HEK293 (cell line): ENCODE results near the gene PTPRG.

Experiments
- BCL11B ChIP-seq: fragments of 450-650 bp; formaldehyde crosslinking; IDR thresholded peaks from 2 replicates; pipeline ENCODE4 v1.5.1; 2016; ENCODE audit warnings: low read depth, missing biosample characterization, missing genetic modification characterization
- KLF9 ChIP-seq: fragments of 450-650 bp; formaldehyde crosslinking; IDR thresholded peaks from 2 replicates; pipeline ENCODE4 v1.5.1; 2016; ENCODE audit warnings: missing biosample characterization, missing genetic modification characterization, low read depth
- TCF7L2 ChIP-seq: IDR thresholded peaks from 2 replicates; pipeline ENCODE4 v1.6.1; 2011; ENCODE audit warnings: low read depth, mild to moderate bottlenecking, inconsistent platforms, low read length, moderate library complexity, borderline replicate concordance
- ZBTB48 ChIP-seq: fragments of 450-650 bp; formaldehyde crosslinking; IDR thresholded peaks from 2 replicates; pipeline ENCODE4 v1.5.1; 2016; ENCODE audit warnings: missing biosample characterization, missing genetic modification characterization
- ZBTB7A ChIP-seq: fragments of 450-650 bp; formaldehyde crosslinking; IDR thresholded peaks from 2 replicates; pipeline ENCODE4 v1.5.1; 2016; ENCODE audit warnings: low read depth, missing biosample characterization, missing genetic modification characterization
- ZNF16 ChIP-seq: fragments of 450-650 bp; formaldehyde crosslinking; IDR thresholded peaks from 2 replicates; pipeline ENCODE4 v1.5.1; 2016; ENCODE audit warnings: low read depth, missing biosample characterization, missing genetic modification characterization
- ZNF175 ChIP-seq: fragments of 450-650 bp; formaldehyde crosslinking; IDR thresholded peaks from 2 replicates; pipeline ENCODE4 v1.5.1; 2016; ENCODE audit warnings: missing biosample characterization, missing genetic modification characterization
- ZNF19 ChIP-seq: fragments of 450-650 bp; formaldehyde crosslinking; IDR thresholded peaks from 2 replicates; pipeline ENCODE4; 2016; ENCODE audit warnings: missing biosample characterization, missing genetic modification characterization, low read depth
- ZNF221 ChIP-seq: fragments of 450-650 bp; formaldehyde crosslinking; IDR thresholded peaks from 2 replicates; pipeline ENCODE4 v1.5.1; 2017; ENCODE audit warnings: missing biosample characterization, missing genetic modification characterization, borderline replicate concordance
- ZNF24 ChIP-seq: fragments of 450-650 bp; formaldehyde crosslinking; IDR thresholded peaks from 2 replicates; pipeline ENCODE4 v1.5.1; 2016; ENCODE audit warnings: missing biosample characterization, missing genetic modification characterization
- ZNF391 ChIP-seq: fragments of 450-650 bp; formaldehyde crosslinking; IDR thresholded peaks from 2 replicates; pipeline ENCODE4 v1.5.1; 2016; ENCODE audit warnings: low read depth, missing biosample characterization, missing genetic modification characterization, borderline replicate concordance
- ZNF404 ChIP-seq: fragments of 450-650 bp; formaldehyde crosslinking; IDR thresholded peaks from 2 replicates; pipeline ENCODE4 v1.5.1; 2017; ENCODE audit warnings: missing biosample characterization, missing genetic modification characterization
- ZNF423 ChIP-seq: fragments of 450-650 bp; formaldehyde crosslinking; IDR thresholded peaks from 2 replicates; pipeline ENCODE4 v1.5.1; 2016; ENCODE audit warnings: missing biosample characterization, missing genetic modification characterization
- ZNF433 ChIP-seq: fragments of 450-650 bp; formaldehyde crosslinking; IDR thresholded peaks from 2 replicates; pipeline ENCODE4 v1.5.1; 2016; ENCODE audit warnings: missing biosample characterization, missing genetic modification characterization, low read depth
- ZNF473 ChIP-seq: fragments of 450-650 bp; formaldehyde crosslinking; IDR thresholded peaks from 2 replicates; pipeline ENCODE4 v1.5.1; 2017; ENCODE audit warnings: missing biosample characterization, missing genetic modification characterization
- ZNF48 ChIP-seq: fragments of 450-650 bp; formaldehyde crosslinking; IDR thresholded peaks from 2 replicates; pipeline ENCODE4 v1.5.1; 2016; ENCODE audit warnings: missing biosample characterization, missing genetic modification characterization
- ZNF529 ChIP-seq: fragments of 450-650 bp; formaldehyde crosslinking; IDR thresholded peaks from 2 replicates; pipeline ENCODE4 v1.5.1; 2017; ENCODE audit warnings: missing genetic modification characterization, missing biosample characterization; ENCODE audit not compliant: insufficient replicate concordance
- ZNF585B ChIP-seq: fragments of 450-650 bp; formaldehyde crosslinking; IDR thresholded peaks from 2 replicates; pipeline ENCODE4 v1.5.1; 2016; ENCODE audit warnings: missing biosample characterization, missing genetic modification characterization
- ZNF596 ChIP-seq: fragments of 450-650 bp; IDR thresholded peaks from 2 replicates; pipeline ENCODE4 v1.5.0; 2018; ENCODE audit warnings: missing biosample characterization, mild to moderate bottlenecking, missing genetic modification characterization, moderate library complexity
- ZNF830 ChIP-seq: fragments of 450-650 bp; IDR thresholded peaks from 2 replicates; pipeline ENCODE4 v1.5.0; 2018; ENCODE audit warnings: missing biosample characterization, missing genetic modification characterization, low read depth, mild to moderate bottlenecking, moderate library complexity
- TF ChIP-seq, protein P1 (sequence below): fragments of 450-650 bp; formaldehyde crosslinking; IDR thresholded peaks from 2 replicates; pipeline ENCODE4 v1.5.1; 2016; ENCODE audit warnings: missing biosample characterization, missing genetic modification characterization
- TF ChIP-seq, protein P2 (sequence below): fragments of 450-650 bp; formaldehyde crosslinking; IDR thresholded peaks from 2 replicates; pipeline ENCODE4 v1.5.1; 2016; ENCODE audit warnings: missing biosample characterization, missing genetic modification characterization, low read depth
- TF ChIP-seq, protein P3 (sequence below): fragments of 450-650 bp; formaldehyde crosslinking; IDR thresholded peaks from 2 replicates; pipeline ENCODE4; 2016; ENCODE audit warnings: missing biosample characterization, missing genetic modification characterization
- TF ChIP-seq, protein P4 (sequence below): fragments of 450-650 bp; formaldehyde crosslinking; IDR thresholded peaks from 2 replicates; pipeline ENCODE4 v1.5.1; 2016; ENCODE audit warnings: missing biosample characterization, missing genetic modification characterization
- TF ChIP-seq, protein P5 (sequence below): fragments of 450-650 bp; formaldehyde crosslinking; IDR thresholded peaks from 2 replicates; pipeline ENCODE4 v1.5.1; 2016; ENCODE audit warnings: missing biosample characterization, missing genetic modification characterization
- TF ChIP-seq, protein P6 (sequence below): fragments of 450-650 bp; IDR thresholded peaks from 2 replicates; pipeline ENCODE4 v1.5.1; 2018; ENCODE audit warnings: missing biosample characterization, mild to moderate bottlenecking, missing genetic modification characterization

Gene PTPRG

DNA sequence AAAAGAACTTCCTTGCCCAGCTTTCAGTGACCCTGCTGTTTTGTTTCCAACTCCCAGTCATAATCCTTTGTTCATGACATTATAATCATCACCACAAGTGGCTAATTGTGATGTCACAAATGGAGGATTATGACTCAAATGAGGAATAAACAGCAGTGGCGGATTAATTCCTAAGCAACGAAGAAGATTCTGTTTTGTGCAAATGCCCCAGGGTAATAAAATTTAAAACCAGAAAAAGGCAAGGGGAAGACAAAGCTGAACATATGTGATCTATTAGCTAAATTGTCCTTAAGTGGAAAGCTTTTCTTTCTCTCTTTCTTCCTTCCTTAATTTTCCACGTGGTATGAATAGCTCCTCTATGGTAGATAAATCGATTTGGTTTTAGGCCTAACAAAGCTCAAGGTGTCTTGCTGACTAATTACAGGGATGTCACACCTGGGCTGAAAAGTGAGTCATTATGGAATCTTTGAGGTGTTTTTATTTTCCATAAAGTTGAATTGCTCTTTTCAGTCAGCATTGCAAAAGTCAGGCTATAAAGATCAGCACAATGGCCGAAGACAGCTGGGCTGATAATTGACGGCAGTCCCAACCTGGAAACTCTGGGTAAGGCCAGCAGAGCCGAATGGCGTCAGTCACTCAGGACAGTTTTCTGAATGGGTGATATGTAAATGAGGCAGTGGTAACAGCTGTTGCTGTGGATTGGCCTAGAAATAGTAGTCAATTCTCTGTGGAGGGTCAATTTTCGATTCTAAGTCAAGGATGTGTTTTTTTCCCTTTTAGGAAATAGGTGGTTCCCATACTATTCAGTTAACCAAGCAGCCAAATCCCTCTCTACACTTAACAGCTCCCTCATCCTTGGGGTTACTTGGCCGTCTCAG is 121.5 kb downstream of the PTPRG start (continued):
- TF ChIP-seq ZNF585B (tag by site-specific recombination) (no peak), ZNF404 (no peak), ZNF175 (tag by site-specific recombination) (no peak), ZBTB7A (tag by site-specific recombination) (no peak), ZNF473 (tag by site-specific recombination) (no peak), KLF9 (tag by site-specific recombination) (no peak), ZNF19 (tag by site-specific recombination) (no peak), ZNF221 (no peak), ZNF24 (tag by site-specific recombination) (0 out of 2 replicates have a peak, but pooled peaks have one; percentile 57), ZNF391 (tag by site-specific recombination) (no peak), ZNF423 (tag by site-specific recombination) (no peak), ZNF48 (no peak), ZBTB48 (tag by site-specific recombination) (no peak), ZNF830 (tag by site-specific recombination) (no peak), ZNF433 (tag by site-specific recombination) (no peak), BCL11B (tag by site-specific recombination) (no peak), ZNF16 (tag by site-specific recombination) (no peak), ZNF529 (no peak), TCF7L2 (no peak), ZNF596 (tag by site-specific recombination) (no peak)
- TF ChIP-seq, protein P1, sequence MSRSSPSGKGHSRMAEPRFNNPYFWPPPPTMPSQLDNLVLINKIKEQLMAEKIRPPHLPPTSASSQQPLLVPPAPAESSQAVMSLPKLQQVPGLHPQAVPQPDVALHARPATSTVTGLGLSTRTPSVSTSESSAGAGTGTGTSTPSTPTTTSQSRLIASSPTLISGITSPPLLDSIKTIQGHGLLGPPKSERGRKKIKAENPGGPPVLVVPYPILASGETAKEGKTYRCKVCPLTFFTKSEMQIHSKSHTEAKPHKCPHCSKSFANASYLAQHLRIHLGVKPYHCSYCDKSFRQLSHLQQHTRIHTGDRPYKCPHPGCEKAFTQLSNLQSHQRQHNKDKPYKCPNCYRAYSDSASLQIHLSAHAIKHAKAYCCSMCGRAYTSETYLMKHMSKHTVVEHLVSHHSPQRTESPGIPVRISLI (tag by site-specific recombination): no peak
- TF ChIP-seq, protein P2, sequence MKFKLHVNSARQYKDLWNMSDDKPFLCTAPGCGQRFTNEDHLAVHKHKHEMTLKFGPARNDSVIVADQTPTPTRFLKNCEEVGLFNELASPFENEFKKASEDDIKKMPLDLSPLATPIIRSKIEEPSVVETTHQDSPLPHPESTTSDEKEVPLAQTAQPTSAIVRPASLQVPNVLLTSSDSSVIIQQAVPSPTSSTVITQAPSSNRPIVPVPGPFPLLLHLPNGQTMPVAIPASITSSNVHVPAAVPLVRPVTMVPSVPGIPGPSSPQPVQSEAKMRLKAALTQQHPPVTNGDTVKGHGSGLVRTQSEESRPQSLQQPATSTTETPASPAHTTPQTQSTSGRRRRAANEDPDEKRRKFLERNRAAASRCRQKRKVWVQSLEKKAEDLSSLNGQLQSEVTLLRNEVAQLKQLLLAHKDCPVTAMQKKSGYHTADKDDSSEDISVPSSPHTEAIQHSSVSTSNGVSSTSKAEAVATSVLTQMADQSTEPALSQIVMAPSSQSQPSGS (tag by site-specific recombination): peak; percentile 72
- TF ChIP-seq, protein P3, sequence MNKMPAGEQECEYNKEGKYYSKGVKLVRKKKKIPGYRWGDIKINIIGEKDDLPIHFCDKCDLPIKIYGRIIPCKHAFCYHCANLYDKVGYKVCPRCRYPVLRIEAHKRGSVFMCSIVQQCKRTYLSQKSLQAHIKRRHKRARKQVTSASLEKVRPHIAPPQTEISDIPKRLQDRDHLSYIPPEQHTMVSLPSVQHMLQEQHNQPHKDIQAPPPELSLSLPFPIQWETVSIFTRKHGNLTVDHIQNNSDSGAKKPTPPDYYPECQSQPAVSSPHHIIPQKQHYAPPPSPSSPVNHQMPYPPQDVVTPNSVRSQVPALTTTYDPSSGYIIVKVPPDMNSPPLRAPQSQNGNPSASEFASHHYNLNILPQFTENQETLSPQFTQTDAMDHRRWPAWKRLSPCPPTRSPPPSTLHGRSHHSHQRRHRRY (tag by site-specific recombination): no peak
- TF ChIP-seq, protein P4, sequence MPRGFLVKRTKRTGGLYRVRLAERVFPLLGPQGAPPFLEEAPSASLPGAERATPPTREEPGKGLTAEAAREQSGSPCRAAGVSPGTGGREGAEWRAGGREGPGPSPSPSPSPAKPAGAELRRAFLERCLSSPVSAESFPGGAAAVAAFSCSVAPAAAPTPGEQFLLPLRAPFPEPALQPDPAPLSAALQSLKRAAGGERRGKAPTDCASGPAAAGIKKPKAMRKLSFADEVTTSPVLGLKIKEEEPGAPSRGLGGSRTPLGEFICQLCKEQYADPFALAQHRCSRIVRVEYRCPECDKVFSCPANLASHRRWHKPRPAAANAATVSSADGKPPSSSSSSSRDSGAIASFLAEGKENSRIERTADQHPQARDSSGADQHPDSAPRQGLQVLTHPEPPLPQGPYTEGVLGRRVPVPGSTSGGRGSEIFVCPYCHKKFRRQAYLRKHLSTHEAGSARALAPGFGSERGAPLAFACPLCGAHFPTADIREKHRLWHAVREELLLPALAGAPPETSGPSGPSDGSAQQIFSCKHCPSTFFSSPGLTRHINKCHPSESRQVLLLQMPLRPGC: peak; percentile 73
- TF ChIP-seq, protein P5, sequence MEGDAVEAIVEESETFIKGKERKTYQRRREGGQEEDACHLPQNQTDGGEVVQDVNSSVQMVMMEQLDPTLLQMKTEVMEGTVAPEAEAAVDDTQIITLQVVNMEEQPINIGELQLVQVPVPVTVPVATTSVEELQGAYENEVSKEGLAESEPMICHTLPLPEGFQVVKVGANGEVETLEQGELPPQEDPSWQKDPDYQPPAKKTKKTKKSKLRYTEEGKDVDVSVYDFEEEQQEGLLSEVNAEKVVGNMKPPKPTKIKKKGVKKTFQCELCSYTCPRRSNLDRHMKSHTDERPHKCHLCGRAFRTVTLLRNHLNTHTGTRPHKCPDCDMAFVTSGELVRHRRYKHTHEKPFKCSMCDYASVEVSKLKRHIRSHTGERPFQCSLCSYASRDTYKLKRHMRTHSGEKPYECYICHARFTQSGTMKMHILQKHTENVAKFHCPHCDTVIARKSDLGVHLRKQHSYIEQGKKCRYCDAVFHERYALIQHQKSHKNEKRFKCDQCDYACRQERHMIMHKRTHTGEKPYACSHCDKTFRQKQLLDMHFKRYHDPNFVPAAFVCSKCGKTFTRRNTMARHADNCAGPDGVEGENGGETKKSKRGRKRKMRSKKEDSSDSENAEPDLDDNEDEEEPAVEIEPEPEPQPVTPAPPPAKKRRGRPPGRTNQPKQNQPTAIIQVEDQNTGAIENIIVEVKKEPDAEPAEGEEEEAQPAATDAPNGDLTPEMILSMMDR: no peak
- TF ChIP-seq, protein P6, sequence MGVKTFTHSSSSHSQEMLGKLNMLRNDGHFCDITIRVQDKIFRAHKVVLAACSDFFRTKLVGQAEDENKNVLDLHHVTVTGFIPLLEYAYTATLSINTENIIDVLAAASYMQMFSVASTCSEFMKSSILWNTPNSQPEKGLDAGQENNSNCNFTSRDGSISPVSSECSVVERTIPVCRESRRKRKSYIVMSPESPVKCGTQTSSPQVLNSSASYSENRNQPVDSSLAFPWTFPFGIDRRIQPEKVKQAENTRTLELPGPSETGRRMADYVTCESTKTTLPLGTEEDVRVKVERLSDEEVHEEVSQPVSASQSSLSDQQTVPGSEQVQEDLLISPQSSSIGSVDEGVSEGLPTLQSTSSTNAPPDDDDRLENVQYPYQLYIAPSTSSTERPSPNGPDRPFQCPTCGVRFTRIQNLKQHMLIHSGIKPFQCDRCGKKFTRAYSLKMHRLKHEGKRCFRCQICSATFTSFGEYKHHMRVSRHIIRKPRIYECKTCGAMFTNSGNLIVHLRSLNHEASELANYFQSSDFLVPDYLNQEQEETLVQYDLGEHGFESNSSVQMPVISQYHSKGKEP (tag by site-specific recombination): peak; percentile 71; the same call in 1 of the 2 replicates
